22Rv1 (cell line): ENCODE results near the gene RPL5.

Experiments used
- H3K27ac ChIP-seq: fragments of 450-650 bp; 2 replicates; pipeline ENCODE4 v1.5.1; 2017
- ZFX ChIP-seq: fragments of 450-650 bp; IDR thresholded peaks from 2 replicates; pipeline ENCODE4 v1.6.1; 2017; ENCODE audit warnings: antibody characterized with exemption, borderline replicate concordance
- TF ChIP-seq, protein P1 (sequence below): fragments of 450-650 bp; IDR thresholded peaks from 2 replicates; pipeline ENCODE4 v1.5.1; 2017; ENCODE audit warnings: mild to moderate bottlenecking

Gene RPL5

DNA sequence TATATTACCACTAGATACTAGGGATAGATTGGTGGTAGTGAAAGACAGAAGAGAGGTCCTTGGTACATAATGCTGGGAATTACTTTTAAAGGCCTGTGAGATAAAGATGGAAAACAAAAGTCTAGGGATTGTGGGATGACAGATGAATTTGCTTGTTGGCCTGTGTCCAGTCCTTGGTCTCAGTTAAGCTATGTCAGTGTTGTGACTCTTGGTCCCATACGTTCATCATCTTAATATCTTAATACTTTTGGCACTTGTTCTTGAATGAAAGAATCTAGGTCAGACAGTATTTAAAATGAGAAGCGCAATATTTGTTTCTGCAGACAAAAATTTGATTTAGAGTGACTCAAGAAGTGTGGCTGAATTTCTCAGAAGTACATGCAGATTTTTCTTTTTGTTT lies 7.6 kb downstream of the RPL5 start:
- H3K27ac ChIP-seq: no peak overlapping the region
- TF ChIP-seq ZFX: no peak
- TF ChIP-seq, protein P1, sequence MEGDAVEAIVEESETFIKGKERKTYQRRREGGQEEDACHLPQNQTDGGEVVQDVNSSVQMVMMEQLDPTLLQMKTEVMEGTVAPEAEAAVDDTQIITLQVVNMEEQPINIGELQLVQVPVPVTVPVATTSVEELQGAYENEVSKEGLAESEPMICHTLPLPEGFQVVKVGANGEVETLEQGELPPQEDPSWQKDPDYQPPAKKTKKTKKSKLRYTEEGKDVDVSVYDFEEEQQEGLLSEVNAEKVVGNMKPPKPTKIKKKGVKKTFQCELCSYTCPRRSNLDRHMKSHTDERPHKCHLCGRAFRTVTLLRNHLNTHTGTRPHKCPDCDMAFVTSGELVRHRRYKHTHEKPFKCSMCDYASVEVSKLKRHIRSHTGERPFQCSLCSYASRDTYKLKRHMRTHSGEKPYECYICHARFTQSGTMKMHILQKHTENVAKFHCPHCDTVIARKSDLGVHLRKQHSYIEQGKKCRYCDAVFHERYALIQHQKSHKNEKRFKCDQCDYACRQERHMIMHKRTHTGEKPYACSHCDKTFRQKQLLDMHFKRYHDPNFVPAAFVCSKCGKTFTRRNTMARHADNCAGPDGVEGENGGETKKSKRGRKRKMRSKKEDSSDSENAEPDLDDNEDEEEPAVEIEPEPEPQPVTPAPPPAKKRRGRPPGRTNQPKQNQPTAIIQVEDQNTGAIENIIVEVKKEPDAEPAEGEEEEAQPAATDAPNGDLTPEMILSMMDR: no peak

DNA sequence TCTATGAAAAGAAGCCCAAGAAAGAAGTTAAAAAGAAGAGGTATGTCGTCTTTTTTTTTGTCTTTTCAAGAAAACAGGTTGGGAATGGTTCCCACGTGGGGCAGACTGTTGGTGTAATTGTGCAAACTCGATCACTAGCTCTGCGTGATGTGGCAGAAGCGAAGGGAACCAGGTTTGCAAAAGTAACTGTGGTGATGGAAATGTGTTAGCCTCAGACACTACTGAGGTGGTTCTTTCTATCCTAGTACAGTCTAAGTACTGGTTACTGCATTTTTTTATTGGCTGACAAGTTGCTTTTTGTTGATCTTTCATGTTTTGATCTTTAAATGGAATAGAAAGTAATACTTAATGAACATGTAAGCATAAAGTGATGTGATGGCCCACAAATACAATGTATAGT lies 8.8 kb downstream of the RPL5 start:
- TF ChIP-seq, protein P1: no peak
- TF ChIP-seq ZFX: no peak
- H3K27ac ChIP-seq: no peak overlapping the region

DNA sequence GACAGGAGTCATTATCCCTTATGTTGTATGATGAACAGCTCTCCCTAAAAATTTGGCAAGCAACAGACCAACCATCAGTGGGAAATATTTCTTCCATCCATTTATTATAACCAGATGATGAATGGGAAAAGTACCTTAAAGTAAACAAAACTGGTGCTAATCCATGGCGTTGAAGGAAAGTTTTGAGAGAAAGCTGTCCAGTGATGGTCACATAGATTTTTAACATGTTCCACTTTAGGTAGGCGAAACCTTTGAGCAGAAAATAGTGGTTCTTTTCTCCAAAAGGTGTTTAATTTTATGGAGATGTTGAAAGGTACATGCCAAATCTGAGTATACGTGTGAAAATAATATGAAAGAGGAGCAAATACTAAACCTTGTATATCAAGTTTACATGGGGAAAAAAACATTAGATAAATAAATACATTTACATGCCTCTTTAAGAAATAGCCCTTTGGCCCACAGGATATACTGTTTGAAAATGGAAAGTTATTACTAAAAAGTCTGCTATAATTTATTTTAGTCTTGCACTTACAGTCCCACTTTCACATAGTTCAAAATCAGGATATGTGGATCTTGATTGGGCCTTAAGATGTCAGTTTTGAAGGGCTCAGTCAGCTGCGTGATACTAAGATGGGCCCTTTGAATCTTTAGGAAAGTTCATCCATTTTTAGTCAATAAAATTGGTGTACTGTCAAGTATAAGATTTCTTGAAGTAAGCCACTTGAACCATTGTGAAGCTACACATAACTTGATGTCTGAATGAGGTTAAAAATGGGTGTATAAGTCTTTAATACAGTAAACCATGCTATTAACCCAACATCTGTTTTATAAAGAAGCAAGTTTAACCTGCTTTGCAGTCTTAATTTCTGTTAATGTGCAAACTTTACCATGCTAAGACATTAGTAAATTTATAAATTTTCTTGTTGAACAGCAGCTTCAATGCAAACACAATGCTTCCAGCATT lies 10.5 kb downstream of the RPL5 start:
- no peak for TF ChIP-seq ZFX
- TF ChIP-seq, protein P1: no peak
- H3K27ac ChIP-seq: peak overlapping the region; percentile 24; the same call in 1 of the 2 replicates

DNA sequence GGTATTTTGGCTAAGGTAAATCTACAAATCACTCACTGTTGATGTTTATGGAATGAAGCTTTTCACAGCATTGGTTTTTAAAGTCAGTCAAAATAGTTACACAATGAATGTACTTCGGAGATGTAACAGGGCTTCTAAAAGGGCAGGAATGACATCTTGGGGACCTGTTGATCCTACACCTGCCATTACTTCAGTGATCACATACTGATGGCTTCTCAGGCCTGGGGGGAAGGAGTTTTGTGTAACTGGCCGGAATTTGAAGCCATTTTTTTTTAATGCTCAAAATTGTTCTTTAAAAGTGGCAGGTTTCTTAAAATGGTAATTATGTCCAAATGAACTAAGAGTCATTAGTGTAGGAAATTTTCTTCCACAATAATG lies 11.2 kb downstream of the RPL5 start:
- peak overlapping the region; percentile 24 for H3K27ac ChIP-seq
- TF ChIP-seq, protein P1: no peak

DNA sequence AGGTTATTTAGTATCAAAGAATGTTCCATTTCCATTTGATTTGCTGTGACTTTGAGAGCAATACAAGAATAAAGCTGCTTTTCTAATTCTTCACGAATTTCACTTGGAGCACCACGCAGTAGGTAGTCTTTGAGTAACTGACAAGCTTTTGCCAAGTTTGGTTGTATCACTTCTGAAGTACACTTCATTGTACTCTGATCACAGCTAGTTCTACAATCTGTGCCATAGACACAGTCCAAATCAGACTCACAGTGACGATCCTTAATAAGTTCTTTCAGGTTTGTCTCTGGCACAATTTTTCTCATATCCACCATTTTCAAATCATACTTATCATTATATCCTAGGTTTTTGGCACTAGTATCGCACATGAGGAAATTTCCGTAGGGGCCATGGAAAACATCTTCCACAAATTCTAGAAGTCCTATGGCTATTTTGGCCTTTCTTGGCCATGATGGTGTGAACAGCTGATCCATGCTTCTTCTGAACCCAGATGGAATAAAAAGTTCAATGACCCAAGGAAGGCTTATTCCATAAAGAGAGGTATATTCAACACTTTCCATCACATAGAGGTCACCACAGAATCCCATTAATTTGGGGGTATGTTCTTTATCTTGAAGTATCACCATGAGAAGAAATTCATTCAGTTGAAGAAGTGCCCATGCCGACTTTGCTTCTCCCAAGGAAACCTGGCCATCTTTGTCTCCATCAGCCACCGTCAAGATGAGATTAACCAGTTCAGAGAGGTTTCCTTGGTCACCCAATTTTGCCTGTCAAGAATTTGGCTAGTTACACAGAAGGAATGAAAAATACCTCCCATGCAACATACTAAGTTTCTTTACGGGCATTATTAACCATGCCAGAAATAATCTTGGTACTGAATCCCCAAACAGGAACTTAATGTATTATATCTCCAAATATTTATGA lies 11.9 kb downstream of the RPL5 start:
- no peak for TF ChIP-seq ZFX
- TF ChIP-seq, protein P1: no peak
- peak overlapping the region; percentile 24 for H3K27ac ChIP-seq

DNA sequence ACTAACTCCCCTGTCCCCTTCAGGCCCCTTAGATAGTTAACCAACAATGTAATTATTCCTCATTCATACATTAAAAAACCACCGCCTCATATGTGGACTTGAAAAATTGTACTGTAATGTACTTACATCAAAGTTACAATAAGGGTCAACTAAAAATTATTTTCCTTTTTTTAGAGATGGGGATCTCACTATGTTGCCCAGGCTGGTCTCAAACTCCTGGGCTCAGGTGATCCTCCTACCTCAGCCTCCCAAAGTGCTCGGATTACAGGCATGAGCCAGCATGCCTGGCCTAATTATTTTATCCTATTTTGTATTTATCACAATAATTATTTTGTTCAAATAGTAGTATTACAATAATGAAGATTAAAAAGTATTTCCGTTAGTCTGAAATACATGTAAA lies 12.6 kb downstream of the RPL5 start:
- H3K27ac ChIP-seq: no peak overlapping the region
- TF ChIP-seq, protein P1: no peak
- TF ChIP-seq ZFX: no peak
